Epidermal melanocyte (primary cell): Measurements from ENCODE around the gene GALP.
"Not testable (repeated sequence)": the region's sequence is repeated elsewhere in the genome, so short reads cannot be mapped to it uniquely, and the experiment has no call there.

Experiments
- DNase-seq: peaks from one replicate; pipeline ENCODE4 v3.0.0; 2011; ENCODE audit warnings: low spot score; ENCODE audit not compliant: insufficient read length

Gene GALP

DNA sequence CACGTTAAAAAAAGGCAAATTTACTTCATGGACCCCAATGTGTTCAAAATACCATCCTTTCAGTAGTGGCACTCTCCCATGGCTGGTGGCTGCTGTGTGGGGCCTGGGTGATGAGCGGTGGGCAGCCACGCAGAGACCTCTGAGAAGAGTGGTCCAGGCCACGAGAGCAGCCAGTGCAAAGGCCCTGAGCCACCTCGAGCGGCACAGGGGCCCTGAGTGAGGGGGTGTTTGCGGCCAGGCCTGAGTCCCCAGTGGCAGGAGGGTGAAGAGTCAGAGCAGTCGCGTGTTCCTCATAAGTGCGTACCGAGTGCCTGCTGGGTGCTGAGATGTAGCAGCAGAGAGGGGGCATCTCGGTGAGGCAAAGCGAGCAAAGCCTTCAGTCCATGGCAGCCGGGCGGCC is 27.7 kb upstream of the GALP start:
- no peak for DNase-seq

GRCh38 chr19:56148955-56149655 is 26.7 kb upstream of the GALP start:
- DNase-seq = not testable (repeated sequence)

GRCh38 chr19:56149656-56150038 is 26.2 kb upstream of the GALP start:
- DNase-seq = no peak

DNA sequence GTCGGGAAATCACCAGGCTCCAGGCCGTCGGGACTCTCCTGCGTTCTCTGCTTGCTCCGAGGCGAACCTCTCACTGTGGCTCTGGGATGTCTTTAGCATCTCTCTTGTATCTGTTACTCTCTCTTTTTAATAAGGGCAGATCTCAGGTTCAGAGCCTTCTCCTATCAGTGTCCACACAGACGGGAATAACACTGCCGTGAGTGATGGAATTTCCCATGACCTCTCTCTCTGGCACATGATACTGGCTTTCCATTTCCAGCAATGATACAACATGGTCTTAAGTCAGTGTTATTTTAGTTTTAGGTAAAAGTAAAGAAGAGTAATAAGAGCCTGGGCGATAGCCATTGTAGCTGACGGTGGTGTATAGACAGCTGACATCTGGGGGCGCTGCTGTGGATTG is 25.4 kb upstream of the GALP start:
- DNase-seq = no peak

- no peak for DNase-seq
These were observed 23.2 kb upstream of the GALP start for GRCh38 chr19:56152644-56153043.

GRCh38 chr19:56153507-56153906 is 22.3 kb upstream of the GALP start:
- no peak for DNase-seq

- no peak for DNase-seq
These were observed 20.6 kb upstream of the GALP start for GRCh38 chr19:56155124-56155687.

DNA sequence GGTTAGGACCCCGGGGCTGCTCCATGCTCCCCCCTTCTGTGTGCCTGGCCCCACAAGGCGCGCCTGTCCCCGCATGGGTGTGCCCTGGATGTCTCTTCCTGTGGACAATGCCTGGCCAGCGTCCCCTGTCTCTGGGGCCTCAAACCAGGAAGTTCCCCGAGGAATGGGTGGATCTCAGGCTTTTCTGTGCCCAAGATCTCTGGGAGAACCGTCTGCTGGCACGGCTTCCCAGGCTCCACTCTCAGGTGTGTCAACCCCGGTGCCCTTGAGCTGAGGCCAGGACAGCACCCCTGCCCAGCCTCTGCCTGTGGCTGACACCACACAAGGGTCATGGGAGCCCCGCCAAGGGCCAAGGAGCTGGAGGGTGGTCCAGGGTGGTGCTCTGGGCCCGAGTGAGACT is 19.0 kb upstream of the GALP start:
- no peak for DNase-seq

GRCh38 chr19:56158170-56158757 is 17.5 kb upstream of the GALP start:
- no peak for DNase-seq

DNA sequence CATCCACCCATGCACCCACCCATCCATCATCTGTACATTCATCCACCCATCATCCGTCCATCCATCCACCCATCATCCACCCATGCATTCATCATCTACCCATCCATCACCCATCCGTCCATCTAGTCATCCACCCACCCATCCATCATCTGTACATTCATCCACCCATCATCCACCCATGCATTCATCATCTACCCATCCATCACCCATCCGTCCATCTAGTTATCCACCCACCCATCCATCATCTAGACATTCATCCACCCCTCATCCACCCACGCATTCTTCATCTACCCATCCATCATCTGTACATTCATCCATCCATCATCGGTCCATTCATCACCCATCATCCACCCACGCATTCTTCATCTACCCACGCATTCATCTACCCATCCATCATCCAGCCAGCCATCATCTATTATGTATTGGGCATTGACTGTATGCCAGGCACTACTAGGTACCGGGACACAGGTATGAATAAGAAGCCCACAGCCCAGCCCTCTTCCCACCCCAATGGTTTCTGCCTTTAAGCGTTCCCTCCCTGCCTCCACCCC is 16.7 kb upstream of the GALP start:
- no peak for DNase-seq

- DNase-seq = no peak
These were observed 16.1 kb upstream of the GALP start for GRCh38 chr19:56159622-56160271.

- no peak for DNase-seq
These were observed 14.3 kb upstream of the GALP start for GRCh38 chr19:56161534-56161933.

- no peak for DNase-seq
These were observed 13.6 kb upstream of the GALP start for GRCh38 chr19:56162258-56162657.

- DNase-seq = no peak
These were observed 12.7 kb upstream of the GALP start for GRCh38 chr19:56163097-56163496.

- DNase-seq = no peak
These were observed 8.7 kb upstream of the GALP start for GRCh38 chr19:56167064-56167578.

DNA sequence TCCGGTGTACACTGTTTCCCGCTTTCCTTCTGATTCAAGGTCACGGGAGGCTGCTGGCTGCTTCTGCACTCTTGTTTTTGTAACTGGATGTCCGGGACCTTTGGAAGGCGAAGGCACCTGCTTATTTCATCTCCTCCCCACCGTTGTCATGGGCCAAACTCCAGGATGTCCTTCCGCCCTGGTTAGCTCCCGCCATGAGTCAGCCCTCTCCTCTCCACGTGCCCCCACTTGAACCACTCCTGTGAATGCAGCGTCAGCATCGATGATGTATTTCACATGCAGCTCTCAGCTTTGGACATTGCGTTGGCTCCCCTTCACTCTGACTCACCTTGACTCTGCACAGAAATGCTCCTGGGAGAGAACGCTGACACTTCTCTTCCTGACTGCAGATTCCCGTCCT is 5.5 kb upstream of the GALP start:
- no peak for DNase-seq

GRCh38 chr19:56174086-56174485 is 1.7 kb upstream of the GALP start:
- no peak for DNase-seq

DNA sequence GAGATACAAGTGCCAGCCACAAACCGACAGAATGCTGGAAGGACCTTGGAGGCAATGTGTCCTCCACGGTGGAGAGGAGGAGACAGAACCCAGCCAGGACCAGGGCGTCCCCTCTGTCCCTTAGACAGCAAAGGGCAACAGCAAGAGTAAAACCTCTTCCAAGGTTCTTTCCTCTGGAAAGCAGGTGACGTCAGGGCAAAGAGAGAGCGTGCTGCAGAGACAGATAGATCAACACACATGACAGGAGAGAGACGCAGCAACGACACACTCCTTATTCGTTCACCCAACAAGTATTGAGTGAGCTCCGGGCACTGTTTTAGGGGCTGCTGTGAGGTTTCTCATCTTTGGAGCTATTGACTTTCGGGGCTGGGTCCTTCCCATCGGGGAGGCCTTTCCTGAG is 1.3 kb upstream of the GALP start:
- DNase-seq = no peak

DNA sequence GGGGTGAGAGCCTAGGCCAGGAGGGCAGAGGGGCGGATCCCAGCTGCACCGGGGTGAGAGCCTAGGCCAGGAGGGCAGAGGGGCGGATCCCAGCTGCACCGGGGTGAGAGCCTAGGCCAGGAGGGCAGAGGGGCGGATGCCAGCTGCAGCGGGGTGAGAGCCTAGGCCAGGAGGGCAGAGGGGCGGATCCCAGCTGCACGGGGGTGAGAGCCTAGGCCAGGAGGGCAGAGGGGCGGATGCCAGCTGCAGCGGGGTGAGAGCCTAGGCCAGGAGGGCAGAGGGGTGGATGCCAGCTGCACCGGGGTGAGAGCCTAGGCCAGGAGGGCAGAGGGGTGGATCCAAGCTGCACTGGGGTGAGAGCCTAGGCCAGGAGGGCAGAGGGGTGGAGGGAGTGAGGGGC is 502 bp downstream of the GALP start:
- DNase-seq = not testable (repeated sequence)

GRCh38 chr19:56176881-56177280 is 1.1 kb downstream of the GALP start:
- no peak for DNase-seq

- DNase-seq = no peak
These were observed 1.9 kb downstream of the GALP start for GRCh38 chr19:56177564-56178243.

- DNase-seq = no peak
These were observed 14.0 kb downstream of the GALP start for GRCh38 chr19:56189785-56190184.
